ENCODE measurements around the gene PTPRM. TPM values are rescaled to one million over a fixed set of nuclear protein-coding genes. Genes with fewer than 3 reads are reported as not detected.
A peak's percentile ranks its signal among the peaks of the same experiment; 100 is the strongest.

The PTPRM gene
- total RNA-seq, 1 donor from 2014 or later, result 13.9 TPM

- Mint-ChIP-seq H3K4me3 (no peak overlapping the region), H3K4me1 (peaks cover 12% of the 10 kb centered on the region), H3K27ac (no peak overlapping the region), H3K9me3 (peaks cover 3% of the 10 kb centered on the region), H3K36me3 (peaks cover 5% of the 10 kb centered on the region), H3K27me3 (ENCODE audit: insufficient read depth, low read depth) (no peaks in the 10 kb centered on the region)
- TF ChIP-seq EZH2phosphoT487 (IDR thresholded peaks at IDR 0.05) (no peak), EZH2 (IDR thresholded peaks at IDR 0.05) (no peak), CTCF (IDR thresholded peaks at IDR 0.05) (no peak)
- DNase-seq (ENCODE audit: low spot score), result no peak
- H3K9me3 ChIP-seq (ENCODE audit: low read depth), result no peaks in the 10 kb centered on the region
- H3K27me3 ChIP-seq, result no peaks in the 10 kb centered on the region
- no peak overlapping the region for H3K4me3 ChIP-seq
- H3K4me1 ChIP-seq, result peaks cover 10% of the 10 kb centered on the region
- H3F3A ChIP-seq (ENCODE audit: low read depth), result no peaks in the 10 kb centered on the region
- no peaks in the 10 kb centered on the region for H4K20me1 ChIP-seq (ENCODE audit: low read depth)
- H3K27ac ChIP-seq, result no peak overlapping the region
- H3K4me2 ChIP-seq, result no peak overlapping the region
- no peak overlapping the region for H3K9ac ChIP-seq
- no peaks in the 10 kb centered on the region for H3K79me2 ChIP-seq (ENCODE audit: low read depth)
- H2AFZ ChIP-seq (replicated peaks), result no peak overlapping the region
- H3K36me3 ChIP-seq, result no peaks in the 10 kb centered on the region
Observed at GRCh38 chr18:8279781-8280330, 712.7 kb downstream of the PTPRM start.

DNA sequence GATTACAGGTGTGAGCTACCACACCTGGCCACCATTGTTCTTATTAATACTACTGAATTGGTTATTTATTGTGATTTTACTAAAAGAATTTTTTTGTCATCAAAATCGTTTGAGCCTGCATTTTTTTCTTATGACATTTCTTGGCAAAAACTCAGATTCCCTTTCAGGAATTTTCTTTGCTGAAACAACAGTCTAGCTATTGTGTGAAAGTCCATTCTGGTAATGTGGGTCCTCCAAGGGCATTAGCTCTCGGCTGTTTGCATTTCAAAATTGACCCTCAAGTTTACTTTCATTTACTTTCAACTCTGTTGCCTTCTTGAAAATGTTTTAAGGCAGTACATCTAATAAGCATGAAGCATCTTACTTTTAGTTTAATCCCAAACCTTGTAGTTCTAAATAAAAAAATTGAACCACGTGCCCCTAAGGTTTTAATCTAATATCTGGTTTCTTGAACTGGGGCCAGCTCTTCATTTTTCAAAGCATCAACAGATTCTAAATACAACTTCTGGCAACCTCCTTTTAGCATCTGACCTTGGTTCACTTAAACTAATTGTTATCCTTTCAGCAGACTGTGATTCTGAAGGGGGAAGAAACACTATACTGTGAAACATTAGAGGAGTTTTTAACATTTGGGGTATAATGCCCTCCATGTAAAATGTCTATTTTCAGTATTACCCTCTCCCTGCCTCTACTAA lies 716.9 kb downstream of the PTPRM start:
- Mint-ChIP-seq H3K36me3 (peaks cover 3% of the 10 kb centered on the region), H3K4me1 (peaks cover 26% of the 10 kb centered on the region), H3K4me3 (no peak overlapping the region), H3K27ac (no peak overlapping the region), H3K9me3 (peaks cover 3% of the 10 kb centered on the region), H3K27me3 (ENCODE audit: insufficient read depth, low read depth) (peaks cover 2% of the 10 kb centered on the region)
- no peaks in the 10 kb centered on the region for H4K20me1 ChIP-seq (ENCODE audit: low read depth)
- DNase-seq (ENCODE audit: low spot score), result no peak
- H3K27ac ChIP-seq, result no peak overlapping the region
- H3K9ac ChIP-seq, result no peak overlapping the region
- no peaks in the 10 kb centered on the region for H3K9me3 ChIP-seq (ENCODE audit: low read depth)
- H3K27me3 ChIP-seq, result no peaks in the 10 kb centered on the region
- H3K4me3 ChIP-seq, result no peak overlapping the region
- H3K4me2 ChIP-seq, result no peak overlapping the region
- H3K79me2 ChIP-seq (ENCODE audit: low read depth), result no peaks in the 10 kb centered on the region
- H3F3A ChIP-seq (ENCODE audit: low read depth), result no peaks in the 10 kb centered on the region
- no peaks in the 10 kb centered on the region for H3K36me3 ChIP-seq
- peaks cover 13% of the 10 kb centered on the region for H3K4me1 ChIP-seq
- no peak overlapping the region for H2AFZ ChIP-seq (replicated peaks)
- TF ChIP-seq EZH2 (IDR thresholded peaks at IDR 0.05) (no peak), CTCF (IDR thresholded peaks at IDR 0.05) (no peak), EZH2phosphoT487 (IDR thresholded peaks at IDR 0.05) (no peak)

DNA sequence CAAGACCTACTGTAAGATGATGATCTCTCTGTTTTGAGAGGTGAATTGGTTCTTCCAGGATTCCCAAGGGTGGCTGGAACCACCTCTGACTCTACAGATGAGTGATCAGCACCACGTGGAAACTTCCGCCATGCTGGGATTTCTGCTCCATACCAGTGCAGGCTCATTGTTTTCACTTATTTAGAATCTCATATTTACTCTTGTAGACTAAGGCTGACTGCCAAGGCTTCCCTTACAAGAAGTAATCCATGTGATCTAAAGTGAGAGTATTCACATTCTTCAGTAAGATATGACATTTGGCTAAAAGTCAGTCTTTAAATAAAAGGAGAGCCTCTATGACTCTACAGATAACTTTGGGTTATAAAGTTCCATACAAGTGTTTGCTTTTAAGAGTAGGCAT lies 719.2 kb downstream of the PTPRM start:
- no peak overlapping the region for H3K4me3 ChIP-seq
- no peaks in the 10 kb centered on the region for H3K79me2 ChIP-seq (ENCODE audit: low read depth)
- no peak overlapping the region for H3K27ac ChIP-seq
- Mint-ChIP-seq H3K4me3 (no peak overlapping the region), H3K4me1 (peaks cover 15% of the 10 kb centered on the region), H3K9me3 (peaks cover under 1% of the 10 kb centered on the region), H3K36me3 (no peaks in the 10 kb centered on the region), H3K27ac (peak overlapping the region; percentile 27), H3K27me3 (ENCODE audit: insufficient read depth, low read depth) (peaks cover 2% of the 10 kb centered on the region)
- no peaks in the 10 kb centered on the region for H4K20me1 ChIP-seq (ENCODE audit: low read depth)
- no peaks in the 10 kb centered on the region for H3F3A ChIP-seq (ENCODE audit: low read depth)
- H3K36me3 ChIP-seq, result no peaks in the 10 kb centered on the region
- peaks cover 4% of the 10 kb centered on the region for H3K4me1 ChIP-seq
- no peaks in the 10 kb centered on the region for H3K27me3 ChIP-seq
- DNase-seq (ENCODE audit: low spot score), result no peak
- H3K4me2 ChIP-seq, result no peak overlapping the region
- no peak overlapping the region for H2AFZ ChIP-seq (replicated peaks)
- H3K9ac ChIP-seq, result no peak overlapping the region
- TF ChIP-seq EZH2 (IDR thresholded peaks at IDR 0.05), result no peak
- TF ChIP-seq CTCF (IDR thresholded peaks at IDR 0.05), result no peak
- no peak for TF ChIP-seq EZH2phosphoT487 (IDR thresholded peaks at IDR 0.05)
- H3K9me3 ChIP-seq (ENCODE audit: low read depth), result no peaks in the 10 kb centered on the region

Data from neural progenitor cell (in vitro differentiated cells).